Measurements from ENCODE around the gene LAMA5.
A peak's percentile ranks its signal among the peaks of the same experiment; 100 is the strongest.

LAMA5 gene

DNA sequence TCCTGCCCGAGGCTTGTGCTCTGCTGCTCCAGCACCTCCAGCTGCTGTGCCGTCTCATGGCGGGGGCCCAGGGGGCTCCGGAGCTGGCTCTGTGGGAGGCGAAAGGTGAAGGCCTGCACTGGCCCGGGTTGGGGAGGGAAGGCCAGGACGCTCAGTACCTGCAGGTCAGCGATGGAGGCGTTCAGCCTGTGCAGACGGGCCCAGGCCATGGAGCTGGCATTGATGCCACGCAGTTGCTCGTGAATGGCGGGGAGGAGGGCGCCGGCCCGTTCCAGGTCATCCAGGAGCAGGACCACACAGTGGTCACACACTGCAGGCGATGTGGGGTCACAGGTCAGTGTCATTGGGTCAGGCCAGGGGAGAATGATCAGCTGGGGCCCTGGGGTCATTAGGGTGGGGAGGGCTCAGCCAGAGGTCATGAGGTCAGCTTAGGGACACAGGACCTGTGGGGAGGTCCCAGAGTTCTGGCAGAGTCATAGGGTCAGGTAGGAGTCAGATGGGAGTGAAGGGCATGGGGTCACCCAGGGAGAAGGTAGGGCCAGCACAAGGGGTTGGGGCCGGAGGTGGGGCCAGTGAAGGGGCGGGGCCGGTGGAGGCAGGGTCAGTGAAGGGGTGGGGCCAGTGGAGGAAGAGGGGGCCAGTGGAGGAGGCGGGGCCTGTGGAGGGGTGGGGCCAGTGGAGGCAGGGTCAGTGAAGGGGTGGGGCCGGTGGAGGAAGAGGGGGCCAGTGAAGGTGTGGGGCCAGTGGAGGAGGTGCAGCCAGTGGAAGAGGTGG lies 46.3 kb downstream of the LAMA5 start:
- peak in 1 of 58 donors; percentile 66 for DNase-seq

DNA sequence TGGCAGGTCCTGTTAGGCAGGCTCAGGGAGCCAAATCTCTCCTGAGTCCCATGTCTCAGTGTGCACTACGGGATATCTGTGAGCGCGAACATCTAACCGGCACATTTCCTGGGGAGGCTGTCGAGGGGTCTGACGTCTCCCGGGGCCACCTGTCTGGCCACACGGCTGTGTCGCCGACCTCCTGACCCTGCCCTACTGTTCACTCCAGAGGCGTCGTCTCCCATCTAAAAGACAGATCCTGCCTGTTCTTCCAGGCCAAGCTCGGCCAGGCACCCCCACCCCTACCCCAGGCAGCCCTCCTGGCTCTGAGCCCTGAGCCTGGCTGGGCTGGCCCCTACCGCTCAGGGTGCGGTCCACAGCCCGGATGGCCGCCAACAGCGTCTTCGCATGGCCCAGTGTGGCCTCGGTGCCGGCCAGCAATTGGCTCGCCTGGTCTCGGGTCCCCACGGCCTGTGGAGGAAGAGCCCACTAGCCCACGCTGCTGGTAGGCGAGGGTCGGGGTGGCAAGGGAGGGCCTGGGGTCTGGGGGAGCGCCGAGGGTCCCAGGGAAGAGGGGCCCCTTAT lies 47.7 kb downstream of the LAMA5 start:
- no peak for DNase-seq

GRCh38 chr20:62318400-62319345 lies 48.4 kb downstream of the LAMA5 start:
- no peak for DNase-seq

DNA sequence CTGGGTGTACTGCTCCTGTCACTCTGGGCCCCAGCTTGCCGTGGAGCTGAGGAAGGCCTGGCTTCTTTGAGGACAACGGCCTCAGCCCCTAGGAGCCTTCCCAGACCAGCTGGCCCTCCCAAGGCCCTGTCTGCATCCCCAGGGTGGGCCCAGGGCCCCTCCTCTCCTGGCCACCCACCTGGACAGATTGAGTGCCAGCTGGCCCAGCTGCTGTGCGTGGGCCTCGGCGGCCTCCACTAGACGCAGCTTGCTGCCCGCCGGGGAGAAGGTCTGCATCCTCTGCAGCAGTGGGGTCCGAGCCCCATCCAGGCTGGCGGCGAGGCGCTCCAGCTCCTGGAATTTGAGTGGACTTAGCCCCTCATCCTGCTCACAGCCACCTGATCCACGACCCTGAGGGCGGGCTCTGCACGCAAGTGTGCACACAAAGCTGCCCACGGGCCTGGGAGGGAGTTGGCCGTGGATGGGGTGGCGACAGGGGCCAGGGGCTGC lies 49.9 kb downstream of the LAMA5 start:
- DNase-seq = peak in 2 of 58 donors; percentile 25

GRCh38 chr20:62316331-62317166 lies 50.6 kb downstream of the LAMA5 start:
- DNase-seq = peak in 9 of 58 donors; percentile 10 to 62 (median 29)

DNA sequence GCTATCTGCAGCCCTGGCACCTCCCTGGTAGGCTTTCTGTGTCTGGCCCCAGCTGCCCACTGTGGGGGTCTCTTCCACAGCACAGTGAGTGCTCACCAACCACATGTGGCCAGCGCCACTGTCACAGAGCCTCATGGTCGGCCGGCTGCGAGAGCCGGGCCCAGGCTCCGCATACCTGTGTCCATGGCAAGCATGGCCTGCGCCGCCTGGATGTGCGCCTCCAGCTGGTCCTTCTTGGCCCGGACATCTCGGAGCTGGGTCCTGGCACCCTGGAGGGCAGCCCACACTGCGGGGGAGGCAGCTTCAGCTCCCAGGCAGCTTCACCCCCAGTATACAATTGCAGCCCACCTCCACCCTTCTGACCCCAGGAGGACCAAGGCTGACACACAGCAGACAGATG lies 51.3 kb downstream of the LAMA5 start:
- DNase-seq = no peak

DNA sequence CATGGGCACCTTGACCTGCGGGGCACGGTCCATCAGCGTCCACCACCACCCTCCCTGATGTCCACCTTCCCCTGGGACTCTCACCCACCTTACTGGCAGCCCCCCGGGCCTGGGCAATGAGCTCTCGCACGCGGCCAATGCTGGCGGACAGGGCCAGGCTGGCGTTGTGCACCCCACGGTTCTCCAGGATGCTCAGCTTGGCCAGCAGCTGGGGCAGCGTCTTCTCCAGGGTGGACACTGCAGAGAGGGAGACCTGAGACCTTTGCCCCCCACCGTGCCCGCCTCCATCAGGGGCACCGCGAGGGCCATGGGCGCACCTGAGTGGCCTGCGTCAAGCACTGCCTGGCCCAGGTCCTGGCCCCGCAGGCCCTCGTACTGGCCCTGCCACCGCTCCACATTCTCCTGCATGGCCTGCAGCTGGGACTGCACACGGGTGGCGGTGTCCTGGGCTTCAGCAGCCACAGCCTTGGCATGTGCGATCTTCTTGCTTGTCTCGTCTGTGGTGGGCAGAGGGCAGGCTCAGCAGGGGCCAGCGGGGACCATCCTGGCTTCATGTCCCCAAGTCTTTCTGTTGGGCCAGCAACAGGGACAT lies 52.3 kb downstream of the LAMA5 start:
- no peak for DNase-seq

DNA sequence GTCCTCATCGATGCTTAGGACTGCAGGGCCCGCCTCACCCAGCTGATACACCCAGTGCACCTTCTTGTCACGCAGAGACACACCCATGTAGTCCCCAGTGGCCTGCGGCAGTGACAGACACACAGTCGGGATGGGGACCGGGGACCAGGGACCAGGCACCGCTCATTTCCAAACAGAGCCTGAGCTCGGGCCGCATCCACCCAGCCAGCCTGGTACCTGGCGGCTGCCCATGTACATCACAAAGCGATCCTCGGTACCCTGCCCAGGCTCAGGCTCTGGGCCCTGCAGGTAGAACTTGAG lies 52.8 kb downstream of the LAMA5 start:
- DNase-seq = no peak

DNA sequence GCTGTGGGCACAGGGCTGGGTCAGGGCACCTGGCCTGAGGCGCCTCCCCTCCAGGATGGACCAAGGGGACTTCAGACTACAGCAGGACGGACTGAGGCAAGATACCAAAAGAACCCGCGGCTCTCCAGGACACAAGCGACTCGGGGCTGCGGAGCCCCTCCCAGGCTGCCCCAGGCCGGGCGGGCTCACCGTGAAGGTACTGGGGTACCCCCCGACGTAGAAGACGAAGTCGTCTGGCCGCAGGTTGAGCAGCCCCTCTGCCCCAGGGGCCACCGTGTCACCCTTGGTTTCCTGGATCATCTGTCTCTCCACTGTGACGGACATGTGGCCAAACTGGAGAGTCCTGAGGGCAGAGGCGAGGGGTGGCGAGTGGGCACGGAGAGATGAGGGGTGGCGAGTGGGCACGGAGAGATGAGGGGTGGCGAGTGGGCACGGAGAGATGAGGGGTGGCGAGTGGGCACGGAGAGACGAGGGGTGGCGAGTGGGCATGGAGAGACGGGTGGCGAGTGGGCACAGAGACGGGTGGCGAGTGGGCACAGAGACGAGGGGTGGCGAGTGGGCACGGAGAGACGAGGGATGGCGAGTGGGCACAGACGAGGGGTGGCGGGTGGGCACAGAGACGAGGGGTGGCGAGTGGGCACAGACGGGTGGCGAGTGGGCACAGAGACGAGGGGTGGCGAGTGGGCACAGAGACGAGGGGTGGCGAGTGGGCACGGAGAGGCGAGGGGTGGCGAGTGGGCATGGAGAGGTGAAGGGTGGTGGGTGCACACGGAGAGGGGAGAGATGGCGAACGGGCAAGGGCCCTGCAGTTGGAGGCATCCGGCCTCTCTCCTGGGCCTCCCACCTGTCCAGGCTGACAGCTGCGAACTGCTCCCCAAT lies 53.4 kb downstream of the LAMA5 start:
- no peak for DNase-seq

DNA sequence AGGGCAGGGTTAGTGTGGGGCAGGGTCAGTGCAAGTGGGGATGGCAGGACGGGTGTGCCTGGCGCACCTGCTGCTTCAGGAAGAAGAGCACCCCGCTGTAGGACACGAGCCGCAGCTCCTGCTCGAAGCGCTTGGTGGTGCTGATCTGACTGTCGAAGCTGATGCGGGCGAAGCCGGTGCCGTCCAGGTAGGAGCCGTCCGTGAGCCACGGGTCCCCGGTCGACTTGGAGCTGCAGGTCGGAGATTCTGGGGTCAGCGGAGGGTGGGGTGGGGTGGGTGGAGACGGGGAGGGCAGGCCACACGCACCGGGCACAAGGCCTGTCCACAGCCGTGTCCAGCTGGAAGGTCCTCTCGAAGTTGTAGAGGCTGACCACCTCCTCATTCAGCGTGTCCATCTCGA lies 54.1 kb downstream of the LAMA5 start:
- DNase-seq = no peak

GRCh38 chr20:62312662-62312977 lies 54.5 kb downstream of the LAMA5 start:
- no peak for DNase-seq

- DNase-seq = no peak
Measured at GRCh38 chr20:62311832-62312661, 55.1 kb downstream of the LAMA5 start.

- DNase-seq = no peak
Measured at GRCh38 chr20:62311150-62311549, 56.0 kb downstream of the LAMA5 start.

GRCh38 chr20:62310757-62311121 lies 56.4 kb downstream of the LAMA5 start:
- DNase-seq = no peak

DNA sequence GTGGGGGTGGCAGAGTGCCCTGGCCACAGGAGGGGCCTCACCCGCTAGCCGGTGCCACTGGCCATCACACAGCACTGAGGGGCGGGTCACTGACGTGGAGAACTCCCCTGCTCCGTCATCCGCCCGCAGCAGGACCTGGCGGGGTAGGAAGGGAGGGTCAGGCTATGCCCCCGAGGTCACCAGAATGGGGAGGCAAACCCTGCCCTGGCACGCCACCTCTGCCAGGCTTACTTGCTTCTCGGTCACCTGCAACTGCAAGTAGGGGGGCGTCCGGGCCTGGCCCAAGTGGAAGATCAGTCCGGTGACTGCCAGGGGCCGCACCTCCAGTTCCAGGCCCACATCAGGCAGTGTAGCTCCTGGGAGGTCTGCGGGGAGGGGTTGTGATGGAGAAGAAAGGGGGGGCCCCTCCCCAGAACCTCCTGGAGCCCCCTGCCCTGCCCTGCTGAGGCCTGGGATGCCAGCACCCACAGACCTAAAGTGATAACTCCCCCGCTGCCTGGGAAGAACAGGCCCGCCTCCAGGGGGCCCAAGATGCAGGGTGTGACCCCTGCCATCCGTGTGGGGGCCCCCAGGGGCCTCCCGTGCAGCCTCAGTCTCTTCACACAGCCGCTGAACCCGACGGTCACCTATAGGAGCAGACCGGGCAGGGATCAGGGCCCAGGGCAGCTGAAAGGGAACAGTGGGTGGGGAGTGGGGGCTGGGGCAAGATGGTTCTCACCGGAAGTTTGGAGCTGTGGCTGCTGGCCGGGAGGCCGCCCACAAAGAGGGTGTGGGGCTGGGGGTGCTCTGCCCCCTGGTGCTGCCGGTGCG lies 57.0 kb downstream of the LAMA5 start:
- no peak for DNase-seq

DNA sequence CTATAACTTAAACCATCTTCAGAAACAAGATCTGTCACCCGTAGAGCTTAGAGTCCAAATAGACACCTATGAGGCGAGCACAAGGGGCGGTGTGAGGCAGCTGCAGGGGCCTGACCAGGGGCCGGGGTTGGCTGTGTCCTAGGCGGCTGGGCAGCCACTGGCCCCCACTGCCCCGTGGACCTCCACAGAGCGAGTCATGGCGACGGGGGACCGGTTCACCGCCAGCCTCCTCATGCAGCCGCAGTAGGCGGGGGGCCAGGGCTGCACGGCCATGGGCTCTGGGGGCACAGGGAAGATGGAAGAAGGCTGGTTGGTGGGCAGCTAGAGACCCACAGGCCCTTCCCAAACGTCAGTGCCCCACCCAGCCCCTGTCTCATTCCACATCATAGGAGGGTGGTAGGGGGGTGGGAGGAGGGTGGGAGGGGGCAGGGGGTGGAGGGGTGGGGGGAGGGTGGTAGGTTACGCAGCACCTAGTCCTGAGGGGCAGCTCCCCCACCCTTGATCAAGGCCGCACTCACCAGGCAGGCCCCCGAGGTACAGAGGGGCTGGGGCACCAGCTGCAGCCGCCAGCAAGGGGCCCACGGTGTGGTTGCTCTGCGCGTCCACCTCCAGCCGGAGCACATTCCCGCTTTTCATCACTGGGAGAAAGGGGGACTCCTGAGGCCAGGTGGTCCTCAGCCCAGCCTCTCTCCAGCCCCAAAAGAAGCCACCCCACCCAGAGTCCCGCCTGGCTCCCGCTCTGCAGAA lies 57.7 kb downstream of the LAMA5 start:
- no peak for DNase-seq

GRCh38 chr20:62308102-62308822 lies 58.9 kb downstream of the LAMA5 start:
- peak in 29 of 58 donors; percentile 8 to 59 (median 28) for DNase-seq

Data from anterior cingulate cortex (tissue), 58 donors.